AG09309 (cell line): Measurements from ENCODE around the gene SSH3.
A peak's percentile ranks its signal among the peaks of the same experiment; 100 is the strongest.

Source experiments
- DNase-seq: peaks from one replicate; pipeline ENCODE4 v3.0.0-alpha.2; 2010; ENCODE audit warnings: low read depth
- H3K4me3 ChIP-seq: 2 replicates; pipeline ENCODE4 v1.5.1; 2011; ENCODE audit warnings: mild to moderate bottlenecking, low read depth, low read length, moderate library complexity; ENCODE audit not compliant: control insufficient read depth
- TF ChIP-seq, protein P1 (sequence below): IDR thresholded peaks from 2 replicates; pipeline ENCODE4 v1.5.1; 2011; ENCODE audit warnings: mild to moderate bottlenecking, low read depth, low read length, inconsistent platforms; ENCODE audit not compliant: insufficient read depth, control insufficient read depth; ENCODE audit errors: missing control alignments

The SSH3 gene

DNA sequence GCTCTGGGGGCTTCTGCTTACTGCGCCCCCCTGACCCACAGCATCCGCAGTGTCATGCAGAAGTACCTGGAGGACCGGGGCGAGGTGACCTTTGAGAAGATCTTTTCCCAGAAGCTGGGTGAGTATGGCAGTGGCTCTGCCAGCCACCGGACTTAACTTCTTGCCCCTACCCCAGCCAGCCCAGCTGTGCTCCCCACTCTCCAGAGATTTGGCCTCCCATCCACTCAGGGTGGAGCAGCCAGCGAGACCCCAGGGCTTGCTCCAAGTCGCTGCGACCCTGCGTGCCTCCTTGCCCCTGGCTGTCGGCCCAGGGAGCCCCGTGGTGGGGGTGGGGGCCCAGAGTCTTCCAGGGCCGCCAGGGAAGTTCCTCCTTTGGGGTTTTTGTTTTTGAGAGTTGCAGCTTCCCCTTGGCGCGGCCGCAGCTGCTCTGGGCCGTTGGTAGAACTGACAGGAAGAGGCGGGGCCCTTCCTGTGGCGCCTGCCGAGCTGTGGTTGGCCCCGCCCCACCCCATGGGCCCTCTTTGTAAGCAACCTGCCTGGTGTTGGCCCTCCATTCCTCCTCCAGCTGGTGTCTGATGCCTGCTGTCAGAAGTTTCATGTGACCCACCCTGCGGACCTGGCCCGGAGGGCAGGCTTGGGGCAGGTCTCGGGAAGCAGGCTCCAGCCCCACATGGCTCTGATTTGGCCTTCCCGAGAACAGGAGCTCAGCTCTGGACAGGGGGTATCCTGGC lies 25.9 kb upstream of the SSH3 start:
- H3K4me3 ChIP-seq = peak overlapping the region; percentile 45
- TF ChIP-seq, protein P1, sequence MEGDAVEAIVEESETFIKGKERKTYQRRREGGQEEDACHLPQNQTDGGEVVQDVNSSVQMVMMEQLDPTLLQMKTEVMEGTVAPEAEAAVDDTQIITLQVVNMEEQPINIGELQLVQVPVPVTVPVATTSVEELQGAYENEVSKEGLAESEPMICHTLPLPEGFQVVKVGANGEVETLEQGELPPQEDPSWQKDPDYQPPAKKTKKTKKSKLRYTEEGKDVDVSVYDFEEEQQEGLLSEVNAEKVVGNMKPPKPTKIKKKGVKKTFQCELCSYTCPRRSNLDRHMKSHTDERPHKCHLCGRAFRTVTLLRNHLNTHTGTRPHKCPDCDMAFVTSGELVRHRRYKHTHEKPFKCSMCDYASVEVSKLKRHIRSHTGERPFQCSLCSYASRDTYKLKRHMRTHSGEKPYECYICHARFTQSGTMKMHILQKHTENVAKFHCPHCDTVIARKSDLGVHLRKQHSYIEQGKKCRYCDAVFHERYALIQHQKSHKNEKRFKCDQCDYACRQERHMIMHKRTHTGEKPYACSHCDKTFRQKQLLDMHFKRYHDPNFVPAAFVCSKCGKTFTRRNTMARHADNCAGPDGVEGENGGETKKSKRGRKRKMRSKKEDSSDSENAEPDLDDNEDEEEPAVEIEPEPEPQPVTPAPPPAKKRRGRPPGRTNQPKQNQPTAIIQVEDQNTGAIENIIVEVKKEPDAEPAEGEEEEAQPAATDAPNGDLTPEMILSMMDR = no peak
- no peak for DNase-seq

DNA sequence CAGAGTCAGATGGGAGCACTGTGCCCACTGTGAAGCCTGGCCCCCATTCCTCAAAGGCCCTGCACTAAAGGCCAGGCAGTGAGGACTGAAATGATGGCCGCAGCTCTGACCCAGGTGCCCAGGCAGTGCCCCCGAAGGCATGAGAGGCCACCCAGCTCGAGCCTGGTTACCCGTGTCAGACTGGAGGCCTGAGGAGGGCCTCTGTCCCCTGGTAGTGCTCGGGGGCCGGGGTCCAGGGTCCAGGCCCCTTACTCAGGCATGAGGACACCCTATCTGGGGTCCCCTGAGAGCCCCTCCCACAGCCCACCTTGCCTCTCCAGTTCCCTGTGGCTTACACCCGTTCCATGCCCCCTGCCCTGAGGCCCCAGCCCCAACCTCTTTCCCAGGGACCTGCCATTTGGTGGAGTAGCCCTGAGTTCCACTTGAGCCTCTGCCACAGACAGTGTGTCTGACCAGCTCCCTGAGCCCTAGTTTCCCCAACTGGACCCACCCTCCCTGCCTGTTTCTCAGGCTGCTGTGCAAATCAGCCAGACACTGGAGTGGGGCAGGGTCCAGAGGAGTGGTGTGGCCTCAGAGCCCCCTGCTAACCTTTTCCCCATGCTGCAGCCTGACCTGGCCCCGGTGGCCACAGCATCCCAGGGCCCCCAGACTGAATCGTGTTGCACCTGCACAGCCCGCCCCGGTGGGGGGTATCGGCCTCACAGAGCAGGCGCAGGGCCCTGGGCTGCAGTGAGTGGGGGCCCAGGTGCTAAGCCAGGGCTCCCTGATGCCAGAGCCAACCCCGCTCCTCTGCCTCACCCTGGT lies 25.0 kb upstream of the SSH3 start:
- TF ChIP-seq, protein P1 = no peak
- no peak for DNase-seq
- no peak overlapping the region for H3K4me3 ChIP-seq

- no peak overlapping the region for H3K4me3 ChIP-seq
- TF ChIP-seq, protein P1 = no peak
- no peak for DNase-seq
These were observed 24.3 kb upstream of the SSH3 start for GRCh38 chr11:67278939-67279588.

GRCh38 chr11:67279589-67280340 lies 23.6 kb upstream of the SSH3 start:
- no peak for DNase-seq
- H3K4me3 ChIP-seq = no peak overlapping the region
- TF ChIP-seq, protein P1 = no peak

GRCh38 chr11:67280341-67280787 lies 23.0 kb upstream of the SSH3 start:
- no peak for DNase-seq
- no peak overlapping the region for H3K4me3 ChIP-seq
- TF ChIP-seq, protein P1 = no peak
